ENCODE data around the gene PSD4. TPM values are rescaled to one million over a fixed set of nuclear protein-coding genes. Genes with fewer than 3 reads are reported as not detected.

Gene PSD4
- total and polyA plus RNA-seq, 10 of the 15 experiments (the other 5 are each of a cell fraction or from before 2014, with no cell fraction given): 0.68 to 114 (median 35.1) TPM

- ATAC-seq (no peak), FAIRE-seq (no peak), DNase-seq (ENCODE audit: low read depth, low spot score) (no peak)
- H3K36me3 ChIP-seq (ENCODE audit: control insufficient read depth in 2 of 2, insufficient read depth in 2 of 2, low read length in 1 of 2): no peaks in the 10 kb centered on the region
- H3K4me1 ChIP-seq (ENCODE audit: control insufficient read depth, insufficient read depth, low read length): peaks cover 11% of the 10 kb centered on the region
- H4K20me1 ChIP-seq (ENCODE audit: control insufficient read depth, insufficient read depth): no peaks in the 10 kb centered on the region
- no peaks in the 10 kb centered on the region for H3K27me3 ChIP-seq (replicated peaks in 1 of 2; ENCODE audit: control insufficient read depth in 2 of 2, insufficient read depth in 2 of 2, low read length in 1 of 2)
- no peak overlapping the region for H3K27ac ChIP-seq (ENCODE audit: control insufficient read depth, insufficient read depth)
- TF ChIP-seq, protein P1, sequence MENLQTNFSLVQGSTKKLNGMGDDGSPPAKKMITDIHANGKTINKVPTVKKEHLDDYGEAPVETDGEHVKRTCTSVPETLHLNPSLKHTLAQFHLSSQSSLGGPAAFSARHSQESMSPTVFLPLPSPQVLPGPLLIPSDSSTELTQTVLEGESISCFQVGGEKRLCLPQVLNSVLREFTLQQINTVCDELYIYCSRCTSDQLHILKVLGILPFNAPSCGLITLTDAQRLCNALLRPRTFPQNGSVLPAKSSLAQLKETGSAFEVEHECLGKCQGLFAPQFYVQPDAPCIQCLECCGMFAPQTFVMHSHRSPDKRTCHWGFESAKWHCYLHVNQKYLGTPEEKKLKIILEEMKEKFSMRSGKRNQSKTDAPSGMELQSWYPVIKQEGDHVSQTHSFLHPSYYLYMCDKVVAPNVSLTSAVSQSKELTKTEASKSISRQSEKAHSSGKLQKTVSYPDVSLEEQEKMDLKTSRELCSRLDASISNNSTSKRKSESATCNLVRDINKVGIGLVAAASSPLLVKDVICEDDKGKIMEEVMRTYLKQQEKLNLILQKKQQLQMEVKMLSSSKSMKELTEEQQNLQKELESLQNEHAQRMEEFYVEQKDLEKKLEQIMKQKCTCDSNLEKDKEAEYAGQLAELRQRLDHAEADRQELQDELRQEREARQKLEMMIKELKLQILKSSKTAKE (IDR thresholded peaks at IDR 0.05; ENCODE audit: low read depth, poor library complexity, severe bottlenecking): no peak
- TF ChIP-seq CBX5 (IDR thresholded peaks at IDR 0.05; ENCODE audit: low read depth) (no peak), ASH2L (IDR thresholded peaks at IDR 0.05; ENCODE audit: borderline replicate concordance, low read depth) (no peak), SUPT20H (IDR thresholded peaks at IDR 0.05; ENCODE audit: borderline replicate concordance, control insufficient read depth, low read depth, low read length) (no peak), EGR1 (IDR thresholded peaks at IDR 0.05; ENCODE audit: borderline replicate concordance in 1 of 2, low read depth in 2 of 2, low read length in 2 of 2) (no peak), NFXL1 (IDR thresholded peaks at IDR 0.05; ENCODE audit: borderline replicate concordance) (no peak), SPI1 (IDR thresholded peaks at IDR 0.05; ENCODE audit: borderline replicate concordance, insufficient read depth, low read depth, low read length) (no peak), MYB (IDR thresholded peaks at IDR 0.05; ENCODE audit: borderline replicate concordance, low read depth, low read length) (no peak), ZBED1 (IDR thresholded peaks at IDR 0.05; ENCODE audit: borderline replicate concordance) (no peak), GATAD2B (conservative IDR thresholded peaks at IDR 0.05; ENCODE audit: low read depth) (no peak)
- no peaks in the 10 kb centered on the region for H3K9me3 ChIP-seq (replicated peaks; ENCODE audit: control insufficient read depth, insufficient read depth, low read length)
- ChIA-PET SMC1A (ENCODE audit: uncharacterized antibody, unreplicated experiment) (interaction anchor here (1.0 to 1.8 kb wide), 3 partner anchors 8 to 17 kb away, joined by 3 to 4 read pairs (median 4); no protein-coding TSS in a partner anchor), CTCF (interaction anchor here (0.6 to 5.4 kb wide), 3 partner anchors 11 to 415 kb away, joined by 3 to 29 read pairs (median 10); no protein-coding TSS in a partner anchor), RAD21 (ENCODE audit: unreplicated experiment) (interaction anchor here (1.0 kb wide), 1 partner anchor 26 kb away, joined by 5 read pairs; no protein-coding TSS in a partner anchor), POLR2A (no interaction called here)
- H3K4me3 ChIP-seq: no peak overlapping the region
- H2AFZ ChIP-seq (ENCODE audit: control insufficient read depth, low read depth, low read length): no peak overlapping the region
- no peaks in the 10 kb centered on the region for H3K79me2 ChIP-seq (ENCODE audit: control insufficient read depth, insufficient read depth, low read length)
- H3K4me2 ChIP-seq (ENCODE audit: control insufficient read depth, insufficient read depth): no peak overlapping the region
- H3K9ac ChIP-seq (ENCODE audit: control insufficient read depth, insufficient read depth, low read length): no peak overlapping the region
- WGBS (ENCODE audit: insufficient coverage, insufficient replicate concordance, low lambda C conversion rate, missing lambda C conversion rate): 62% methylated on average over 11 of the region's 11 CpGs
- BruUV-seq (replicated peaks): no TSS peak
- intact Hi-C loops (cut with micrococcal nuclease; ENCODE audit: unreplicated experiment): no loop called here
- in situ Hi-C loops (cut with MboI): no loop called here
Observed at GRCh38 chr2:113164215-113164929, 9.4 kb upstream of the PSD4 start.

Data from GM12878 (cell line).